ENCODE data around the gene TRUB2. TPM values are rescaled to one million over a fixed set of nuclear protein-coding genes. Genes with fewer than 3 reads are reported as not detected.

TRUB2 gene
- total and polyA plus RNA-seq, 3 experiments from 2014 or later, result 23.6 to 50.4 (median 48.8) TPM

DNA sequence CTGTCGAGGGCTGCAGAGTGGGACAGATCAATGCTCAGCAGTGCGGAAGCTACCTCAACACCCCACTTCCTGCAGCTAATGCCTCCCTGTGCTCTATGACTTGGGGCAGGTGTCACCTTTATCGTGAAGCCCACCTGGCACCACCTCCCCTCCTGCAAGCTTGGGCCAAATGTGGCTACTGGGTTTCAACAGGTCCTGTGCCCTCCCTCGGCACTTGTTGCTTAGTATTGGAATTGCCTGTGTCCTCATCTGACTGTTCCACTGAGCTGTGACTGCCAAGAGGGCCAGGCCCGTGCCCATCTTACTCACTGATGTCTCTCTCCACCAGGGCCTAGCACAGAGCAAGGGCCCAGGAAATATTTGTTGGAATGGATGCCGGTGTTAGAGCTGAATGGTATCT, 27.5 kb upstream of the TRUB2 start:
- Histone ChIP-seq H3K27ac (ENCODE audit: low read depth, low read length) (no peak overlapping the region), H3K4me3 (ENCODE audit: low read length) (no peak overlapping the region), H3K4me1 (ENCODE audit: insufficient read depth, low read length) (no peaks in the 10 kb centered on the region), H3K36me3 (ENCODE audit: insufficient read depth, low read length) (peaks cover 5% of the 10 kb centered on the region), H3K27me3 (ENCODE audit: insufficient read depth, low read length, poor library complexity, severe bottlenecking) (no peaks in the 10 kb centered on the region), H3K9me3 (ENCODE audit: low read length) (no peaks in the 10 kb centered on the region)
- Mint-ChIP-seq H3K27me3 (no peaks in the 10 kb centered on the region), H3K4me1 (no peaks in the 10 kb centered on the region), H3K27ac (no peak overlapping the region), H3K36me3 (peaks cover 0 to 69% (median 10%) of the 10 kb centered on the region in 3 donors), H3K4me3 (no peak overlapping the region), H3K9me3 (no peaks in the 10 kb centered on the region)
- DNase-seq, result no peak
- CTCF ChIA-PET, result interaction anchor here (1.0 to 3.1 kb wide), 2 partner anchors 12 to 54 kb away, joined by 6 to 12 read pairs; no protein-coding TSS in a partner anchor
- POLR2A ChIA-PET, result no interaction called here

DNA sequence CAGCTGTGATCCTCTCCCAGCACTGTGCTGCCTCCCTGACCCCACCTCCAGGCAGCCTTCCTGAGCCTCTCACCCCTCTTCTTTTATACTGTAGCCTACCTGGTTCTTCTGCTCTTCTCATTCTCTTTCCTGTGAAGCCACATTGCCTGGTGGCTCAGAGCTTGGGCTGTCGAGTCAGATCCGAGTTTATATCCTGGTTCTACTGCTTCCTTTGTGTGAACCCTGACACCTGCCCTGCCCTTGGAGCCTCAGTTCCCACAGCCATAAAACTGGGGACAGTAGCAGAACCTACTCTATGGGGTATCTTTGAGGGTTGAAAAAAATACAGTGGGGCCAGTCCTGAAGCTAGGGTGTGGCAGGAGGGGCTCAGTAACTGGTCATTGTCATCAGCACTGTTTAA, 26.9 kb upstream of the TRUB2 start:
- no peak for DNase-seq
- POLR2A ChIA-PET, result no interaction called here
- Mint-ChIP-seq H3K4me3 (no peak overlapping the region), H3K36me3 (peaks cover 0 to 72% (median 10%) of the 10 kb centered on the region in 3 donors), H3K27me3 (no peaks in the 10 kb centered on the region), H3K4me1 (no peaks in the 10 kb centered on the region), H3K9me3 (no peaks in the 10 kb centered on the region), H3K27ac (no peak overlapping the region)
- Histone ChIP-seq H3K36me3 (ENCODE audit: insufficient read depth, low read length) (peaks cover 6% of the 10 kb centered on the region), H3K4me3 (ENCODE audit: low read length) (no peak overlapping the region), H3K9me3 (ENCODE audit: low read length) (no peaks in the 10 kb centered on the region), H3K4me1 (ENCODE audit: insufficient read depth, low read length) (no peaks in the 10 kb centered on the region), H3K27ac (ENCODE audit: low read depth, low read length) (no peak overlapping the region), H3K27me3 (ENCODE audit: insufficient read depth, low read length, poor library complexity, severe bottlenecking) (no peaks in the 10 kb centered on the region)
- CTCF ChIA-PET, result interaction anchor here (3.1 kb wide), 1 partner anchor 13 kb away, joined by 12 read pairs; no protein-coding TSS in a partner anchor

DNA sequence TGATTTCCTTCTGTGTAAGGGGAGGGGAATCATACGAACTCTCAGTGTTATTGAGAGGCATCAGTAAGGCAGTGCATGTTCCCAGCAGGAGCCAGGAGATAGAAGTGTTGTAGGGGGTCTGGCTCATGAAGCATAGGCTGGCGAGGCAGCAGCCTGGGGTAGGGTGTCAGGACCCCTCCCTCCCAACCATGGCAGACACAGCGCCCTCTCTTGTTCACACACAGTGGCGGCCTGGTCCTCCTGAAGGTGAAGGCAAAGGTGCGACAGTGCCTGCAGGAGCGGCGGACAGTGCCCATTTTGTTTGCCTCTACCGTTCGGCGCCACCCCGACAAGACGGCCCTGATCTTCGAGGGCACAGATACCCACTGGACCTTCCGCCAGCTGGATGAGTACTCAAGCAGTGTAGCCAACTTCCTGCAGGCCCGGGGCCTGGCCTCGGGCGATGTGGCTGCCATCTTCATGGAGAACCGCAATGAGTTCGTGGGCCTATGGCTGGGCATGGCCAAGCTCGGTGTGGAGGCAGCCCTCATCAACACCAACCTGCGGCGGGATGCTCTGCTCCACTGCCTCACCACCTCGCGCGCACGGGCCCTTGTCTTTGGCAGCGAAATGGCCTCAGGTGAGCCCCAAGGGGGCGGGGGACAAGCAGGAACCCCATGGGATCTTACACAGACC, 22.8 kb upstream of the TRUB2 start:
- H3K4me1 Mint-ChIP-seq, result peaks cover 6 to 8% (median 7%) of the 10 kb centered on the region in 3 donors
- Histone ChIP-seq H3K4me3 (ENCODE audit: low read length) (no peak overlapping the region), H3K4me1 (ENCODE audit: insufficient read depth, low read length) (peaks cover 8% of the 10 kb centered on the region), H3K27me3 (ENCODE audit: insufficient read depth, low read length, poor library complexity, severe bottlenecking) (no peaks in the 10 kb centered on the region), H3K27ac (ENCODE audit: low read depth, low read length) (no peak overlapping the region), H3K36me3 (ENCODE audit: insufficient read depth, low read length) (peaks cover 12% of the 10 kb centered on the region), H3K9me3 (ENCODE audit: low read length) (no peaks in the 10 kb centered on the region)
- H3K9me3 Mint-ChIP-seq, result no peaks in the 10 kb centered on the region
- peaks cover 0 to 59% (median 4%) of the 10 kb centered on the region in 3 donors for H3K36me3 Mint-ChIP-seq
- ChIA-PET POLR2A (interaction anchor here (0.6 kb wide), 1 partner anchor 371 kb away, joined by 4 read pairs; no protein-coding TSS in a partner anchor), CTCF (interaction anchor here (1.8 to 1.9 kb wide), 2 partner anchors 16 to 49 kb away, joined by 5 read pairs; no protein-coding TSS in a partner anchor)
- H3K27ac Mint-ChIP-seq, result peak overlapping the region in 1 of 8 donors; percentile 32
- no peak overlapping the region for H3K4me3 Mint-ChIP-seq
- no peak for DNase-seq
- H3K27me3 Mint-ChIP-seq, result no peaks in the 10 kb centered on the region

DNA sequence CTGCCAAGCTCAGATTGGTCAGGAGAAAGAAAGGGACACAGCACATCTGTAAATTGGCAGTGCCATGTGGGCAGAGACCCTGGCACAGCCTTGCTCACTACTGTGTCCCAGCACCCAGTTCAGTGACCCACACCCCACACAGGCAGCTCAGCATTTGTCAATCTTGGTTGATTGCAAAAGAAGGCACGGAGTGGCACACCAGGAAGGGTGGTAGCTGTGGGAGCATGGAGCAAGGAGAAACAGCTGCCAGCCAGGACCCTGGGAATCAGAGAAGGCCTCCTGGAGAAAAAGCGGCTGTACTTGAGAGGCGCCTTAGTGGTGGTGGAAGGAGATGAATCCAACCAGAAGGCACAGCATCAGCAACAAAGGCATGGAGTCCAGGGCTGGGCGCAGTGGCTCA, 21.6 kb upstream of the TRUB2 start:
- H3K36me3 ChIP-seq (ENCODE audit: insufficient read depth, low read length), result peaks cover 12% of the 10 kb centered on the region
- CTCF ChIA-PET, result interaction anchor here (1.8 to 1.9 kb wide), 2 partner anchors 17 to 48 kb away, joined by 5 read pairs; no protein-coding TSS in a partner anchor

DNA sequence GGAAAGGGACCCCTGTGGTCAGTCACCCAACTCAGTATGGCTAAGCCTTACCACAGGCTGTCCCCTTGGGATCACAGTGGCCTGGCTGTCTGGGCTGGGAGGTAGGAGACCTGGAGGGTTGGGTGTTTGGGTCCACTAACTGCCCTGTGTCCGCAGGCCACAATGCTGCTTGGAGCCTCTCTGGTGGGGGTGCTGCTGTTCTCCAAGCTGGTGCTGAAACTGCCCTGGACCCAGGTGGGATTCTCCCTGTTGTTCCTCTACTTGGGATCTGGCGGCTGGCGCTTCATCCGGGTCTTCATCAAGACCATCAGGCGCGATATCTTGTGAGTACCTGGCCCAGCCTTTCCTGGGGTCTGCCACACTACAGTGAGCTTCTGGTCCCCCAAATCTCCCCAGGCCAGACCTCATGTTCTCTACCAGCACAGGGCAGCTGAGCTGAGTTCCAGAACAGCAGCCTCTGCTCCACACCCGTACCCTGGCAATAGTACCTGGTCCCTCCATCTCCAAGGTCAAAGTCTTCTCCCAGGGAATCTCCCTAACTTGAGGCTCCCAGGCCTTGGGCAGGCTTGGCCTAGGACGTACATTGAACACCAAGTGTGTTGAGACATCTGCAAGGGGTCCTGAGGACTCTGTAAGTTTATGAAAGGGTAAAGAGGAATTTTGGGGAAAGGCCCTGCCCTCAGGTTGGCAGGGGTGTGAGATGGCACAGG, 20.9 kb upstream of the TRUB2 start:
- Mint-ChIP-seq H3K27me3 (no peaks in the 10 kb centered on the region), H3K4me3 (peak overlapping the region in 1 of 7 donors; percentile 45), H3K9me3 (no peaks in the 10 kb centered on the region), H3K4me1 (peaks cover 6 to 13% (median 12%) of the 10 kb centered on the region in 3 donors), H3K36me3 (peaks cover 0 to 43% (median 0%) of the 10 kb centered on the region in 3 donors), H3K27ac (no peak overlapping the region)
- POLR2A ChIA-PET, result no interaction called here
- no peak overlapping the region for H3K4me3 ChIP-seq (ENCODE audit: low read length)
- CTCF ChIA-PET, result interaction anchor here (1.9 kb wide), 1 partner anchor 18 kb away, joined by 5 read pairs; no protein-coding TSS in a partner anchor
- no peak for DNase-seq
- no peak overlapping the region for H3K27ac ChIP-seq (ENCODE audit: low read depth, low read length)
- H3K36me3 ChIP-seq (ENCODE audit: insufficient read depth, low read length), result peaks cover 12% of the 10 kb centered on the region
- H3K9me3 ChIP-seq (ENCODE audit: low read length), result no peaks in the 10 kb centered on the region
- H3K27me3 ChIP-seq (ENCODE audit: insufficient read depth, low read length, poor library complexity, severe bottlenecking), result no peaks in the 10 kb centered on the region
- H3K4me1 ChIP-seq (ENCODE audit: insufficient read depth, low read length), result peaks cover 13% of the 10 kb centered on the region

More for the DNA sequence above, 21.6 kb upstream of the TRUB2 start:
- POLR2A ChIA-PET, result no interaction called here
- no peak overlapping the region for H3K27ac ChIP-seq (ENCODE audit: low read depth, low read length)
- Mint-ChIP-seq H3K27ac (no peak overlapping the region), H3K4me3 (peak overlapping the region in 1 of 7 donors; percentile 45), H3K4me1 (peaks cover 6 to 13% (median 12%) of the 10 kb centered on the region in 3 donors), H3K27me3 (no peaks in the 10 kb centered on the region), H3K36me3 (peaks cover 0 to 48% (median 0%) of the 10 kb centered on the region in 3 donors), H3K9me3 (no peaks in the 10 kb centered on the region)
- no peak overlapping the region for H3K4me3 ChIP-seq (ENCODE audit: low read length)
- H3K4me1 ChIP-seq (ENCODE audit: insufficient read depth, low read length), result peaks cover 13% of the 10 kb centered on the region
- H3K27me3 ChIP-seq (ENCODE audit: insufficient read depth, low read length, poor library complexity, severe bottlenecking), result no peaks in the 10 kb centered on the region
- no peaks in the 10 kb centered on the region for H3K9me3 ChIP-seq (ENCODE audit: low read length)
- no peak for DNase-seq

DNA sequence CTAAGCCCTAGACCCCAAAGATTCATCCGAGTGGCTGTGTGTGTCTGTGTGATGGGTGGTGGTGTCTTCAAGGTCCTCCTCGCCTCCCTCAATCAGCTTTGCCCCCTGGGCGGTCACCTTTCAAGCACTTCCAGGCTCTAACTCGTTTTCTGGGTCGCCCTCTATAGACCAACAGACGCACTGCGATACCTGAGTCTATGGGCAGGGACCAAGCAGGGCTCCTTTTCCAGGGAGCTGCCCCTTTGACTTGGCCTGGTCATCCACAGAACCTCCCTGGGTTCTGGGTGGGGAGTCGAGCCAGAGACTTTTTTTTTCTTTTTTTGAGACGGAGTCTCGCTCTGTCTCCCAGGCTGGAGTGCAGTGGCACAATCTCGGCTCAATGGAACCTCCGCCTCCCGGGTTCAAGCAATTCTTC, 19.2 kb upstream of the TRUB2 start:
- Mint-ChIP-seq H3K36me3 (peaks cover 0 to 30% (median 0%) of the 10 kb centered on the region in 3 donors), H3K27me3 (no peaks in the 10 kb centered on the region), H3K9me3 (no peaks in the 10 kb centered on the region), H3K4me3 (peak overlapping the region; percentile 81 to 99 (median 92)), H3K4me1 (peaks cover 6 to 13% (median 12%) of the 10 kb centered on the region in 3 donors), H3K27ac (peak overlapping the region; percentile 51 to 98 (median 93))
- Histone ChIP-seq H3K4me1 (ENCODE audit: insufficient read depth, low read length) (peaks cover 13% of the 10 kb centered on the region), H3K27ac (ENCODE audit: low read depth, low read length) (no peak overlapping the region), H3K9me3 (ENCODE audit: low read length) (no peaks in the 10 kb centered on the region), H3K36me3 (ENCODE audit: insufficient read depth, low read length) (peaks cover 7% of the 10 kb centered on the region), H3K4me3 (ENCODE audit: low read length) (peak overlapping the region; percentile 75), H3K27me3 (ENCODE audit: insufficient read depth, low read length, poor library complexity, severe bottlenecking) (no peaks in the 10 kb centered on the region)
- CTCF ChIA-PET, result interaction anchor here (0.6 to 1.6 kb wide), 16 partner anchors 9 to 477 kb away, joined by 3 to 15 read pairs (median 4); partner anchors contain the start of genes CIZ1, ENDOG and URM1
- DNase-seq, result peak; percentile 43 to 78 (median 56)
- POLR2A ChIA-PET, result interaction anchor here (0.5 kb wide), 1 partner anchor 21 kb away, joined by 3 read pairs; no protein-coding TSS in a partner anchor

DNA sequence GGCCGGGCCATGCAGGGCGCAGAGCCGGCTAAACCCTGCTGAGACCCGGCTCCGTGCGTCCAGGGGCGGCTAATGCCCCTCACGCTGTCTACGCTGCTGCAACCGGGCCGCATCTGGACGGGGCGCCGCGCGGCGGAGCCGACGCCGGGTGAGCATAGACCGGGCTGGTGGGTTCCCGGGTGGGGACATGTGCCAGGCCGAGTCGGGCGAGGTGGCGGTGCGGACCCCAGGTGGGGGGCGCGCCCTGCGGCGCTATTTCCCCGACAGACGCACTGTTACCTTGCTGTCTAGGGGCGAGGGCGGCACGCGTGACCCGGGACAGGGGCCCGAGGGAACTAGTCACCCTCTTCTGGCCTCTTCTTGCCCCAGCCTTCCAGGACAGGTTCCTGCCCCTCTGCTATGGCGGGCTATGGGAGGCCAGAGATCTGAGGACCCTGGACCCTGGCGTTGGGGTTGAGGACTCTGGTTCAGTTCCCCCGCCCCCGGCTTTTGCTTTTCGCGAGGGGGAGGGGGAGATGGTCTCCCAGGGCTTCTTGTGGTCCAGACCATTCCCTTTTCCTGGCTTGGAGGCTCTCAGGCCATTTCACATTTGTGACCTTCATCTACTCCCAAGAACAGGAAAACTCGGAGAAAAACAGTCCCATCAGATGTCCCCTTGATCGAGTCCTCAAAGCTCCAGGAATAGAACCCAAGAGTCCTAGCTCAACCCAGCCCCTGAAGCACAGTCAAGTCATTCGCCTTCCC, 18.6 kb upstream of the TRUB2 start:
- H3K27me3 Mint-ChIP-seq, result no peaks in the 10 kb centered on the region
- peaks cover 13% of the 10 kb centered on the region for H3K4me1 ChIP-seq (ENCODE audit: insufficient read depth, low read length)
- no peaks in the 10 kb centered on the region for H3K9me3 ChIP-seq (ENCODE audit: low read length)
- ChIA-PET CTCF (interaction anchor here (0.6 to 2.0 kb wide), 18 partner anchors 9 to 477 kb away, joined by 3 to 15 read pairs (median 4); partner anchors contain the start of genes CIZ1, ENDOG and URM1), POLR2A (no interaction called here)
- peaks cover 0 to 30% (median 0%) of the 10 kb centered on the region in 3 donors for H3K36me3 Mint-ChIP-seq
- H3K27ac Mint-ChIP-seq, result peak overlapping the region; percentile 51 to 98 (median 93)
- no peak for DNase-seq
- H3K4me3 ChIP-seq (ENCODE audit: low read length), result peak overlapping the region; percentile 75
- H3K27ac ChIP-seq (ENCODE audit: low read depth, low read length), result peak overlapping the region; percentile 59
- no peaks in the 10 kb centered on the region for H3K27me3 ChIP-seq (ENCODE audit: insufficient read depth, low read length, poor library complexity, severe bottlenecking)
- H3K4me3 Mint-ChIP-seq, result peak overlapping the region; percentile 81 to 99 (median 92)
- no peaks in the 10 kb centered on the region for H3K9me3 Mint-ChIP-seq
- H3K4me1 Mint-ChIP-seq, result peaks cover 6 to 13% (median 12%) of the 10 kb centered on the region in 3 donors
- peaks cover 7% of the 10 kb centered on the region for H3K36me3 ChIP-seq (ENCODE audit: insufficient read depth, low read length)

Measured in CD8-positive, alpha-beta memory T cell (primary cell).